GM18870 (cell line): ENCODE data around the gene KLHL21.

Source experiments
- ATAC-seq: cut with Tn5 transposase; IDR thresholded peaks from one replicate; pipeline ENCODE4 v1.9.1; 2021; ENCODE audit warnings: moderate library complexity; ENCODE audit not compliant: unreplicated experiment

KLHL21 gene

GRCh38 chr1:6557597-6557996 is 45.1 kb downstream of the KLHL21 start:
- no peak for ATAC-seq

- no peak for ATAC-seq
Measured at GRCh38 chr1:6554907-6555778, 47.5 kb downstream of the KLHL21 start, which contains the start of gene TAS1R1. TSS of gene TAS1R1 (plus strand) at chr1:6555307. CDS start at chr1:6555374, 67 bp downstream.

- ATAC-seq = peak; percentile 82
Measured at GRCh38 chr1:6554031-6554906, 48.4 kb downstream of the KLHL21 start, which contains the start of gene NOL9. TSS of gene NOL9 (minus strand) at chr1:6554513. CDS start at chr1:6554502, 11 bp downstream.

- no peak for ATAC-seq
Measured at GRCh38 chr1:6547301-6547700, 55.4 kb downstream of the KLHL21 start.

GRCh38 chr1:6546326-6546725 is 56.3 kb downstream of the KLHL21 start:
- ATAC-seq = no peak

GRCh38 chr1:6545276-6546112 is 57.2 kb downstream of the KLHL21 start:
- ATAC-seq = no peak

GRCh38 chr1:6544831-6545230 is 57.8 kb downstream of the KLHL21 start:
- no peak for ATAC-seq
